OCI-LY1 (cell line): Measurements from ENCODE around the gene MRPL39.

Experiments
- CTCF ChIP-seq: fragments of 200-600 bp; sonication (generic), shearing (Covaris generic); IDR thresholded peaks from 2 replicates; pipeline ENCODE4 v1.5.1; 2017; ENCODE audit warnings: mild to moderate bottlenecking, antibody characterized with exemption, low read length, moderate library complexity, mixed read lengths
- EZH2 ChIP-seq: fragments of 200-600 bp; sonication (generic), shearing (Covaris generic); IDR thresholded peaks from 2 replicates; pipeline ENCODE4 v1.8.0; 2017; ENCODE audit warnings: borderline replicate concordance, mixed run types, mild to moderate bottlenecking, antibody characterized with exemption, low read length, moderate library complexity, mixed read lengths

- TF ChIP-seq CTCF (no peak), EZH2 (no peak)
Measured at GRCh38 chr21:25556091-25556490, 51.2 kb downstream of the MRPL39 start.
